PC-3 (cell line): Measurements from ENCODE around the gene LMO1.

Experiments
- CTCF ChIP-seq: fragments of 300-600 bp; sonication (generic); conservative IDR thresholded peaks from 2 replicates; pipeline ENCODE4 v1.5.1; 2017; ENCODE audit warnings: antibody characterized with exemption, low read depth, mild to moderate bottlenecking, low read length
- EZH2 ChIP-seq: fragments of 300-600 bp; sonication (generic); IDR thresholded peaks from one replicate; pipeline ENCODE4 v1.6.1; 2017; ENCODE audit warnings: antibody characterized with exemption, mild to moderate bottlenecking, low read length; ENCODE audit not compliant: unreplicated experiment
- EZH2phosphoT487 ChIP-seq: fragments of 300-600 bp; sonication (generic); IDR thresholded peaks from 2 replicates; pipeline ENCODE4 v1.6.1; 2018; ENCODE audit warnings: mild to moderate bottlenecking, antibody characterized with exemption, low read length, borderline replicate concordance

- TF ChIP-seq CTCF, result no peak
- no peak for TF ChIP-seq EZH2phosphoT487
- no peak for TF ChIP-seq EZH2
Measured at GRCh38 chr11:8204025-8204424, 59.7 kb downstream of the LMO1 start.
